Neural progenitor cell (in vitro differentiated cells): ENCODE data around the gene AP2A1. TPM values are rescaled to one million over a fixed set of nuclear protein-coding genes. Genes with fewer than 3 reads are reported as not detected.

Experiments
- DNase-seq: peaks from one replicate; pipeline ENCODE4 v3.0.0-alpha.2; 2016; ENCODE audit warnings: low spot score
- H2AFZ ChIP-seq: fragments of 200-600 bp; sonication (generic); replicated peaks from 2 replicates; pipeline ENCODE4 v1.6.1; 2016; ENCODE audit warnings: antibody characterized with exemption
- H3F3A ChIP-seq: fragments of 200-600 bp; sonication (generic); 2 replicates; pipeline ENCODE4 v1.6.1; 2016; ENCODE audit warnings: antibody characterized with exemption, low read depth
- H3K27ac ChIP-seq: fragments of 200-600 bp; sonication (generic); 2 replicates; pipeline ENCODE4 v1.5.1; 2016; ENCODE audit warnings: mild to moderate bottlenecking
- H3K27me3 ChIP-seq: fragments of 200-600 bp; sonication (generic); 2 replicates; pipeline ENCODE4 v1.6.1; 2016; ENCODE audit warnings: mild to moderate bottlenecking, moderate library complexity
- H3K36me3 ChIP-seq: fragments of 200-600 bp; sonication (generic); 2 replicates; pipeline ENCODE4 v1.5.1; 2016
- H3K4me1 ChIP-seq: fragments of 200-600 bp; sonication (generic); 2 replicates; pipeline ENCODE4 v1.6.1; 2016; ENCODE audit warnings: mixed run types
- H3K4me2 ChIP-seq: fragments of 200-600 bp; sonication (generic); 2 replicates; pipeline ENCODE4 v1.6.1; 2016
- H3K4me3 ChIP-seq: fragments of 200-600 bp; sonication (generic); 2 replicates; pipeline ENCODE4 v1.5.1; 2016
- H3K79me2 ChIP-seq: fragments of 200-600 bp; sonication (generic); 2 replicates; pipeline ENCODE4 v1.6.1; 2016; ENCODE audit warnings: low read depth
- H3K9ac ChIP-seq: fragments of 200-600 bp; sonication (generic); 2 replicates; pipeline ENCODE4 v1.6.1; 2016
- H3K9me3 ChIP-seq: fragments of 200-600 bp; sonication (generic); 2 replicates; pipeline ENCODE4 v1.5.1; 2016; ENCODE audit warnings: low read depth
- H4K20me1 ChIP-seq: fragments of 200-600 bp; sonication (generic); 2 replicates; pipeline ENCODE4 v1.6.1; 2016; ENCODE audit warnings: low read depth
- H3K27ac Mint-ChIP-seq: 3 replicates; pipeline ENCODE4 v1.8.0; 2021; ENCODE audit warnings: mixed read lengths
- H3K27me3 Mint-ChIP-seq: 2 replicates; pipeline ENCODE4 v1.8.0; 2022; ENCODE audit warnings: low read depth, mild to moderate bottlenecking, inconsistent platforms, moderate library complexity, mixed read lengths; ENCODE audit not compliant: insufficient read depth
- H3K36me3 Mint-ChIP-seq: 3 replicates; pipeline ENCODE4 v1.8.0; 2021; ENCODE audit warnings: mixed read lengths
- H3K4me1 Mint-ChIP-seq: 3 replicates; pipeline ENCODE4 v1.8.0; 2021; ENCODE audit warnings: mixed read lengths
- H3K4me3 Mint-ChIP-seq: 3 replicates; pipeline ENCODE4 v1.8.0; 2021; ENCODE audit warnings: mild to moderate bottlenecking, moderate library complexity, mixed read lengths
- H3K9me3 Mint-ChIP-seq: 3 replicates; pipeline ENCODE4 v1.8.0; 2020; ENCODE audit warnings: mixed read lengths
- CTCF ChIP-seq: fragments of 200-600 bp; sonication (generic); IDR thresholded peaks from 2 replicates; pipeline ENCODE4 v1.5.1; 2017; ENCODE audit warnings: antibody characterized with exemption, mild to moderate bottlenecking
- EZH2 ChIP-seq: fragments of 200-600 bp; sonication (generic); IDR thresholded peaks from 2 replicates; pipeline ENCODE4 v1.6.1; 2017; ENCODE audit warnings: antibody characterized with exemption, mild to moderate bottlenecking, moderate library complexity
- EZH2phosphoT487 ChIP-seq: fragments of 200-600 bp; sonication (generic); IDR thresholded peaks from 2 replicates; pipeline ENCODE4 v1.6.1; 2017; ENCODE audit warnings: antibody characterized with exemption
- total RNA-seq: library from RNA; depleted of rRNA; stranded (reverse); fragments of >200 nt; gene quantifications from 2 replicates; pipeline ENCODE4 v1.2.3, GENCODE V29; 2015; ENCODE audit warnings: low replicate concordance

The AP2A1 gene
- total RNA-seq, 1 donor from 2014 or later, result 61.6 TPM

DNA sequence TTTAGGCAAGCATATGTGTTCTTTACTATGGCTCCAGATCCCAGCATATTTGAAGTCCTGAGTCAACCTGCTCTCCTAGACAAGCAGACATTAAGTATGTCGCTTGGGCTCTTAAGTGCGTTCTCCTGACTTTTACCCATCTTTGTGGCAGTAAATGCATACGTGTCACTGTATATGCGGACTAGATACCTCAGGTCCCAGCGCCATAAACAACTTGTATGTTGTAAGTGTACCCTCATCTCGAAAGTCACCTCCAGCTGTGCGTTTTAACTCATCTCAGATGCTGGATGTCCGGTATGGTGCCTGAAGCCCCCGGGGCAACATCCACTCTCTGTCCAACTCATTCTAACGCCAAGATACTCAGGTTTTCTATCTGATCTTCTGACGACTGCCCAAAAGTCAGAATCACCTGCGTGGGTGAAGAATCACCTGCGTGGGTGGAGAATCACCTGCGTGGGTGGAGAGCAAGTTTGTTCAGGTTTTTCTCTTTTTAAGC is 85.9 kb downstream of the AP2A1 start:
- H4K20me1 ChIP-seq, result peaks cover 64% of the 10 kb centered on the region
- Mint-ChIP-seq H3K27ac (peak overlapping the region; percentile 23), H3K4me1 (peaks cover 22% of the 10 kb centered on the region), H3K9me3 (peaks cover 15% of the 10 kb centered on the region), H3K4me3 (peak overlapping the region; percentile 94), H3K36me3 (peaks cover 30% of the 10 kb centered on the region), H3K27me3 (peaks cover 24% of the 10 kb centered on the region)
- H3K36me3 ChIP-seq, result no peaks in the 10 kb centered on the region
- TF ChIP-seq CTCF (no peak), EZH2 (no peak), EZH2phosphoT487 (no peak)
- no peak overlapping the region for H3K27ac ChIP-seq
- no peak for DNase-seq
- H2AFZ ChIP-seq, result no peak overlapping the region
- H3K4me1 ChIP-seq, result peaks cover 12% of the 10 kb centered on the region
- peak overlapping the region; percentile 88 for H3K4me3 ChIP-seq
- no peaks in the 10 kb centered on the region for H3K9me3 ChIP-seq
- H3K4me2 ChIP-seq, result peak overlapping the region; percentile 98
- peaks cover 72% of the 10 kb centered on the region for H3K79me2 ChIP-seq
- no peaks in the 10 kb centered on the region for H3K27me3 ChIP-seq
- H3F3A ChIP-seq, result peaks cover 61% of the 10 kb centered on the region
- peak overlapping the region; percentile 74 for H3K9ac ChIP-seq

GRCh38 chr19:49853852-49854377 is 87.1 kb downstream of the AP2A1 start:
- Mint-ChIP-seq H3K4me3 (peak overlapping the region; percentile 80), H3K4me1 (peaks cover 24% of the 10 kb centered on the region), H3K9me3 (peaks cover 10% of the 10 kb centered on the region), H3K36me3 (peaks cover 26% of the 10 kb centered on the region), H3K27me3 (peaks cover 26% of the 10 kb centered on the region), H3K27ac (no peak overlapping the region)
- no peak for DNase-seq
- TF ChIP-seq EZH2, result no peak
- no peak for TF ChIP-seq EZH2phosphoT487
- TF ChIP-seq CTCF, result no peak
- Histone ChIP-seq H3K36me3 (no peaks in the 10 kb centered on the region), H3K4me1 (peaks cover 12% of the 10 kb centered on the region), H3K4me3 (no peak overlapping the region), H3K79me2 (peaks cover 66% of the 10 kb centered on the region), H3K27ac (no peak overlapping the region), H3K9me3 (no peaks in the 10 kb centered on the region), H3F3A (peaks cover 74% of the 10 kb centered on the region), H3K27me3 (no peaks in the 10 kb centered on the region), H2AFZ (no peak overlapping the region), H4K20me1 (peaks cover 76% of the 10 kb centered on the region), H3K4me2 (peak overlapping the region; percentile 98), H3K9ac (no peak overlapping the region)

DNA sequence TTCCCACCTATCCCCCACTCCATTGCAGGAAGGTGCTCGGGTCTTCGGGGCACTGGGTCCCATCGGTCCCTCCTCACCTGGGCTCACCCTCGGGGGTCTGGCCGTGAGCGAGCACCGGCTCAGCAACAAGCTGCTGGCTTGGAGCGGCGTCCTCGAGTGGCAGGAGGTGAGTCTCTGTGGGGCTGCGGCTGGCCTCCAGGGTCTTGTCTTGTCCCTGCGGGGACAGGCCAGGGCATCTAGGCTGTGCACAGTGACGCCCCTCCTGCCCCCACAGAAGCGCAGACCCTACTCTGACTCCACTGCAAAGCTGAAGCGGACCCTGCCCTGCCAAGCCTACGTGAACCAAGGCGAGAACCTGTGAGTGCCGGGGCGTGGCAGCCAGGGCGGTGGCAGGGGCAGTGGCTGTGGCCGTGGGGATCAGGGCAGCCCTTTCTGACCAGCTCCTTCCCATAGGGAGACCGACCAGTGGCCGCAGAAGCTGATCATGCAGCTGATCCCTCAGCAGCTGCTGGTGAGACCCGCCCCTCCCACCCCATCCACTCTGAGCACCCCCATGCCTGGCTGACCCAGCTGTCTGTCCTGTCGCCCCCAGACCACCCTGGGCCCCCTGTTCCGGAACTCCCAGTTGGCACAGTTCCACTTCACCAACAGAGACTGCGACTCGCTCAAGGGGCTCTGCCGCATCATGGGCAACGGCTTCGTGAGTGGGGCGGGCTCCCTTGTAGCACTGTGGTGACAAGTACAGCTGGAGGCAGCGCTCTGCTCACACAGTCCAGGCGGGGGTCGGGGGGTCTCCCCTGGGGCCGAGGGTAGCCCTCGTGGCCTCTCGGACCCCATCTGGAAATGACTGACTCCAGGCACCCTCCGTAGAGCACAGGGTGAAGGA is 87.8 kb downstream of the AP2A1 start:
- no peak overlapping the region for H3K27ac ChIP-seq
- peaks cover 23% of the 10 kb centered on the region for H3K27me3 Mint-ChIP-seq
- no peak for DNase-seq
- H3K4me3 Mint-ChIP-seq, result no peak overlapping the region
- no peaks in the 10 kb centered on the region for H3K27me3 ChIP-seq
- TF ChIP-seq CTCF (no peak), EZH2 (no peak), EZH2phosphoT487 (no peak)
- peaks cover 12% of the 10 kb centered on the region for H3K4me1 ChIP-seq
- H3K4me2 ChIP-seq, result no peak overlapping the region
- H3K79me2 ChIP-seq, result peaks cover 58% of the 10 kb centered on the region
- H3K27ac Mint-ChIP-seq, result no peak overlapping the region
- H3F3A ChIP-seq, result peaks cover 80% of the 10 kb centered on the region
- peaks cover 82% of the 10 kb centered on the region for H4K20me1 ChIP-seq
- no peaks in the 10 kb centered on the region for H3K36me3 ChIP-seq
- peaks cover 24% of the 10 kb centered on the region for H3K36me3 Mint-ChIP-seq
- H3K4me3 ChIP-seq, result no peak overlapping the region
- peaks cover 25% of the 10 kb centered on the region for H3K4me1 Mint-ChIP-seq
- H3K9me3 Mint-ChIP-seq, result peaks cover 6% of the 10 kb centered on the region
- no peak overlapping the region for H2AFZ ChIP-seq
- no peaks in the 10 kb centered on the region for H3K9me3 ChIP-seq
- H3K9ac ChIP-seq, result no peak overlapping the region
